Measurements from ENCODE around the gene TMEM209. TPM values are rescaled to one million over a fixed set of nuclear protein-coding genes. Genes with fewer than 3 reads are reported as not detected.
"Not testable (repeated sequence)": the region's sequence is repeated elsewhere in the genome, so short reads cannot be mapped to it uniquely, and the experiment has no call there.

Gene TMEM209
- total RNA-seq, 1 donor from 2014 or later: 14.8 TPM

DNA sequence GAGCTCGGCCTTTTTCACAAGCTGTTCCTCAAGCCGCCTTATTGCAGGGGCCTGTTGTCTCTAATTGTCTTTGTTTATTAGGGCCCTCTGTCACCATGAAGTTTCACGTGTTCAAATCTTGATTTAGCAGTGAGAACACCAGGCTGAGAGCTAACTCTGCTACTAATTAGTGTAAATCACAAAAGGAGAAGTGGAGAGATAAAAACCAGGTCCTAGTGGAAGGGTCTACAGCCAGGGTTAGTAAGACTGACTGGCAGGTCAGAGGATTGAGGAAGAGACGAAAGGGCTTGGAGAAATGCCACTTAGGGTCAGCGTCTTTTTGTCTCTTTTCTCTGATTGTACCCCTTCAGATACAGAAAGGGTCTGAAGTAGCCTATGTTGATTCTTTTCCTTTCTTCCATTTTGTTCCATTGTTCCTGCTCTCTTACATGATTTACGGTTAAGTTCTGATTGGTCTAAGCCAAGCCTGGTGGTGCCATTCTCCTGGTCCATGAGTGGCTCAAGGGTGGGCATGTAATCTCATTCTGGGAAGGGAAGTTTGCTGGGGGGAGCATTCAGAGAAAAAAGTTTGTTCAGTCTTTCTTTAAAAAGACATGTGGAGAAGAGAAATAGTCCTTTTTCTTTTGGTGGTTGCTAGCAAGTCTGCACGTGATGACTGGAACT is 23.8 kb upstream of the TMEM209 start:
- Mint-ChIP-seq H3K27me3 (ENCODE audit: low read depth) (no peaks in the 10 kb centered on the region), H3K27ac (ENCODE audit: unreplicated experiment) (no peak overlapping the region), H3K9me3 (ENCODE audit: low read depth) (peaks cover 3% of the 10 kb centered on the region), H3K4me1 (ENCODE audit: low read depth) (peaks cover 10% of the 10 kb centered on the region), H3K4me3 (ENCODE audit: unreplicated experiment) (no peak overlapping the region), H3K36me3 (ENCODE audit: low read depth) (no peaks in the 10 kb centered on the region)
- no peak for DNase-seq (ENCODE audit: low spot score)
- TF ChIP-seq, protein P1, sequence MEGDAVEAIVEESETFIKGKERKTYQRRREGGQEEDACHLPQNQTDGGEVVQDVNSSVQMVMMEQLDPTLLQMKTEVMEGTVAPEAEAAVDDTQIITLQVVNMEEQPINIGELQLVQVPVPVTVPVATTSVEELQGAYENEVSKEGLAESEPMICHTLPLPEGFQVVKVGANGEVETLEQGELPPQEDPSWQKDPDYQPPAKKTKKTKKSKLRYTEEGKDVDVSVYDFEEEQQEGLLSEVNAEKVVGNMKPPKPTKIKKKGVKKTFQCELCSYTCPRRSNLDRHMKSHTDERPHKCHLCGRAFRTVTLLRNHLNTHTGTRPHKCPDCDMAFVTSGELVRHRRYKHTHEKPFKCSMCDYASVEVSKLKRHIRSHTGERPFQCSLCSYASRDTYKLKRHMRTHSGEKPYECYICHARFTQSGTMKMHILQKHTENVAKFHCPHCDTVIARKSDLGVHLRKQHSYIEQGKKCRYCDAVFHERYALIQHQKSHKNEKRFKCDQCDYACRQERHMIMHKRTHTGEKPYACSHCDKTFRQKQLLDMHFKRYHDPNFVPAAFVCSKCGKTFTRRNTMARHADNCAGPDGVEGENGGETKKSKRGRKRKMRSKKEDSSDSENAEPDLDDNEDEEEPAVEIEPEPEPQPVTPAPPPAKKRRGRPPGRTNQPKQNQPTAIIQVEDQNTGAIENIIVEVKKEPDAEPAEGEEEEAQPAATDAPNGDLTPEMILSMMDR (IDR thresholded peaks at IDR 0.05): no peak

DNA sequence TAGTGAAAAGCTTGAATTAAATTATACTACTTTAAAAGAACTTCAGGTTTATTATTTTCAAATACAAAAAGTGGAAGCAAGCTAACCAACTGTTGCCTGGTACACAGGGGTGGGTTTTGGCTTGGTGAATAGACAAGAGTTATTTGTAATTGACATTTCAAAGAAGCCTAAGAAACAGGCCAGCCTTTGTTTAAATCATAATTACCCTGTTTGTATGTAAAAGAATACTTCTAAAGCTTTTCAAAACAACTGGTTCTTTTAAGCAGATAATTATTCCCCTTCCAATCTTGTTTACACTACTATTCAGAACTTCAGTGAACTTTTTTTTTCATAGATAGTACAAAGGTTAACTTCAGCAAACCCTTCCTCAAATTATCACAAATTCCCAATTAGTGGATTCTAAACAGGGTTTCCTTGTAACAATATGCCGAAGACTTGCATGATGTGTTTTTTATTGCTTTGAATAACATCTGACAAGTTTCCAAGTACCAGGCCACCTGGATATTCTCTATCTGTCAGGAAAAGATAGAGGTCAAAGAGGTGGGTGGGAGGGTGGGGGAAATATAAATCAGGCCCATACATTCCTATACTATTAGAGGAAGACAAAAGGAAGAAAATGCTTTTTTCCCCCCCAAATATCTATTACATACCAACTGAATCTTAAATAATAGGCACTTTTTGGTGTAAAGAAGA is 22.8 kb upstream of the TMEM209 start:
- Mint-ChIP-seq H3K4me1 (ENCODE audit: low read depth) (peaks cover 10% of the 10 kb centered on the region), H3K4me3 (ENCODE audit: unreplicated experiment) (no peak overlapping the region), H3K27ac (ENCODE audit: unreplicated experiment) (no peak overlapping the region), H3K9me3 (ENCODE audit: low read depth) (peaks cover 3% of the 10 kb centered on the region), H3K27me3 (ENCODE audit: low read depth) (no peaks in the 10 kb centered on the region), H3K36me3 (ENCODE audit: low read depth) (no peaks in the 10 kb centered on the region)
- TF ChIP-seq, protein P1 (IDR thresholded peaks at IDR 0.05): no peak
- DNase-seq (ENCODE audit: low spot score): no peak

DNA sequence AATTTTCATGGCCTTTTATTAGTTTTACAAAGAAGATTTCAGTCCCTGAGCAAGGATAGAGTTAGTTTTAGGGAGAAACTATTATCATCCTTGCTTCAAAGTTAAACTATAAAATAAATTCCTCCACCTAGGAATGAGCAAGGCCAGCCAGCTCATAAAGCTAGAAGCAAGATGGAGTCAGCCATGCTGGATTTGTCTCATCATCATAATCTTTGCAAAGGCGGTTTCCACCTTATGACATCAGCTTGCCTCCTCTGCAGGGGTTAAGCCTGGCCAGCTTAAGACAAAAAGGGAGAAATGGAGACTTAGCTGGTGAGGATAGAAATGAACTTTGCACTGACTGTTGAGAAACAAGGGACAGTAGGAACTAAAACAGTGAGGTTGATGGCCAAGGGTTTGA is 21.1 kb upstream of the TMEM209 start:
- TF ChIP-seq, protein P1 (IDR thresholded peaks at IDR 0.05): no peak
- no peak for DNase-seq (ENCODE audit: low spot score)
- H3K4me3 Mint-ChIP-seq (ENCODE audit: unreplicated experiment): no peak overlapping the region

DNA sequence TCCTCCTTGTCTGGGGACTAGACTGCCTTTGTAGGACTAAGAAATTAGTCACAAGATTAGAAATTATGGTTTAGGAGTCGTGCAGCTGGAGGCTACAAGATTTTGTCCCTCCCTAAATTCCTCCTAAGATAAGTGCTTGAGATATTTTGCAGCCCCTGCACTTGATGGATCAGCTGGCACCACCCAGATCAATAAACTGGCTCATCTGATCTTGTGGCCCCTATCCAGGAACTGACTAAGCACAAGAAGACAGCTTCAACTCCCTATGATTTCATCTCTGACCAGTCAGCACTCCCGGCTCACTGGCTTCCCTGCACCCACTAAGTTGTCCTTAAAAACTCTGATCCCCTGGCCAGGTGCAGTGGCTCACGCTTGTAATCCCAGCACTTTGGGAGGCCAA is 19.7 kb upstream of the TMEM209 start:
- not testable (repeated sequence) for H3K36me3 Mint-ChIP-seq (ENCODE audit: low read depth); DNase-seq (ENCODE audit: low spot score)

More for the DNA sequence above, 21.1 kb upstream of the TMEM209 start:
- Mint-ChIP-seq H3K4me1 (ENCODE audit: low read depth) (no peaks in the 10 kb centered on the region), H3K9me3 (ENCODE audit: low read depth) (peaks cover 3% of the 10 kb centered on the region), H3K36me3 (ENCODE audit: low read depth) (no peaks in the 10 kb centered on the region), H3K27ac (ENCODE audit: unreplicated experiment) (no peak overlapping the region), H3K27me3 (ENCODE audit: low read depth) (no peaks in the 10 kb centered on the region)

DNA sequence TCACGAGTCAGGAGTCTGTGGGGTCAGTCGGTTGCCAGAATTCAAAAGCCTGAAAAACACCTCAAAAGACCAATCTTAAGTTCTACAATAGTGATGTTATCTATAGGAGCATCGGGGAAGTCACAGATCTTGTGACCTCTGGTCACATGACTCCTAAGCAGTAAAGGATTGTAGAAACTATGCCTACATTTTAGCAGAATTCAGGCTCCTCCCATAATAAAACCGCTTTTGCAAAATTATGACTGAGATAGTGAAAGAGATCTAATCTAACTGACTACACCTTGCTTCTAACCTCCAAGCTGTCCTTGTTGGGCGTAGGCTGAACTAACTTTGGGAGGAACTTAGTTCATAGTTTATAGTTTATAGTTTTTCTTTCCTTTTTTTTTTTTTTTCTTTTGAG is 19.0 kb upstream of the TMEM209 start:
- TF ChIP-seq, protein P1 (IDR thresholded peaks at IDR 0.05): no peak
- Mint-ChIP-seq H3K27me3 (ENCODE audit: low read depth) (no peaks in the 10 kb centered on the region), H3K4me3 (ENCODE audit: unreplicated experiment) (no peak overlapping the region)

More for the DNA sequence above, 19.7 kb upstream of the TMEM209 start:
- not testable (repeated sequence) for H3K27me3 Mint-ChIP-seq (ENCODE audit: low read depth); H3K4me1 Mint-ChIP-seq (ENCODE audit: low read depth); H3K27ac Mint-ChIP-seq (ENCODE audit: unreplicated experiment); H3K4me3 Mint-ChIP-seq (ENCODE audit: unreplicated experiment); H3K9me3 Mint-ChIP-seq (ENCODE audit: low read depth)

More for the DNA sequence above, 19.0 kb upstream of the TMEM209 start:
- Mint-ChIP-seq H3K9me3 (ENCODE audit: low read depth) (peaks cover 3% of the 10 kb centered on the region), H3K36me3 (ENCODE audit: low read depth) (no peaks in the 10 kb centered on the region), H3K4me1 (ENCODE audit: low read depth) (no peaks in the 10 kb centered on the region), H3K27ac (ENCODE audit: unreplicated experiment) (no peak overlapping the region)
- no peak for DNase-seq (ENCODE audit: low spot score)

Measured in chondrocyte (in vitro differentiated cells).